Measurements from ENCODE around the gene C2CD4B.

C2CD4B gene, protein sequence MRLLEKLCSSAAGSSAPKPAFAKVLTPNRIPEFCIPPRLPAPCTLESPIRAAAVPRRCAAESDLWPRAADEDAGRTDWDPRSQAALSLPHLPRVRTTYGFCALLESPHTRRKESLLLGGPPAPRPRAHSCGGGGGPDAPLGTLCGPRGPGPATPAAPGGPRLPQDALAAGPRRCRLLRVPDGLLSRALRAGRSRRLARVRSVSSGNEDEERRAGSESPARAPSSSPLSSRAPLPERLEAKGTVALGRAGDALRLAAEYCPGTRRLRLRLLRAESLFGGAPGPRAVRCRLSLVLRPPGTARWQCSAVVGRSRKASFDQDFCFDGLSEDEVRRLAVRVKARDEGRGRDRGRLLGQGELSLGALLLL

DNA sequence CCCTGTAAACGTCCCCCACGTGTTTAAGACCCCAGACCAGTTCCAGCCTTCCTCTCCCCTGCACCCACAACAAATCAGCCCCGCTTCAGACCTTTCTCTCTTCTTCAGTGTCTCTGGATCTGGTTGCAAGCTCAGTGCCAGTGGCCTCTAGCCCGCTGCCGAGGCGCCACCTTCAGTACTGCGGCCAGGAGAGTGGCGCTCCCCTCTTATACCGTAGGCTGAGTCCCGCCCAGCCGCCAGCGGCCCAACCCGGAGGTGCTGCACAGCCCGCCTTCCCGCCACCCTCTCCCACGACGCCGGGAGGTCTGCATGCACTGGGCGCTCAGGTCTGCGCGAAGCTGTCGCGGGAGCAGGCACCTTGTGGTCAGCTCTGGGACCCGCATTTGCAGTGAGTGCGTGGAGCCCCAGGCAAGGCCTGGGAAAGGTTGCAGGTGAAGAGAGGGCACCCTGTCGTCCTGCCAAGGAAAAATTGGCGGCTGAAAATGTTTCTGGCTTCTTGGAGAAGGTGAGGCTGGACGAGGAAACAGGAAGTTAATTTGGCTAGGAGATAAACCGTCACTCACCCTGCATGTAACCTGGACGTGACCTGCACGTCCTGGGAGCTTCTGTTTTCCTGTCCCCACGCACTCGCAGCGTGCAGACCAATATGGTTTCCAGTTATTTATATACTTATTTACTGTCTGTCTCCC is at the start of gene C2CD4B:
TSS of gene C2CD4B (minus strand) at position 182 of the 689 bp plus-strand sequence. CDS start 301 bp downstream, outside the sequence.
- DNase-seq (ENCODE audit: low read depth), result no peak

DNA sequence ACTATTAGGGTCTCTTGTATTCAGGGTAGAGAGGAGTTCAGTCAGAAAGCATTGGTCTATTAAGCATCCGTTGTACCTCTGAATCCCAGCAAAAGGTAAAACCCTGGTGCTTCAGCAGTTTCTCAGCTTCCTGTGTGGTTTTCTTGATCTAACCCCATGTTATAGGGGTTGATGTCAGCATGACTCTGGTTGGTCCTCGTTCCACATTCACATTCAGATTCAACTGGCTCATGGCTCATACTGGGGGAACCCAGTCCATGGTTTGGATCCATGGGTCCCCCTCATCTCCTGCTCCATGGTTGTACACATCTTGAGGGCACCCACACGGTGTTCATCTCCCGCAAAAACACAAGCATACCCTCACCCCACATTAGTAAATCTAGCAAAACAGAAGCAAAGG is 47.7 kb upstream of the C2CD4B start:
- DNase-seq (ENCODE audit: low read depth), result no peak

DNA sequence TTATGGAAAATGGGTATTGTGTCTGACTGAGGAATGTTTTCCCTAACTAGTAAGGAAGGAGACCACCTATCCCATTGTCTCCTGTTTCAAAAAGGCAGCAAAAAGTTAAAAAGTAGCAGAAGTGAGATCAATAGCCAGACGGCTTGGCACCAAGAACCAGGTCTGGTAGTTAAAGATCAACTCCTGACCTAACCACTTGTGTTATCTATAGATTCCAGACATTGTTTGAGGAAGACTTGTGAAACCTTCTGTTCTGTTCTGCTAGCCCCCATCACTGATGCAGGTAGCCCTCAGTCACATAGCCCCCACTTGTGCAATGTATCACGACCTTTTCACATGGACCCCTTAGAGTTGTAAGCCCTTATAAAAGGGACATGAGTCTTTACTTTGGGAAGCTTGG is 46.3 kb upstream of the C2CD4B start:
- DNase-seq (ENCODE audit: low read depth), result no peak

DNA sequence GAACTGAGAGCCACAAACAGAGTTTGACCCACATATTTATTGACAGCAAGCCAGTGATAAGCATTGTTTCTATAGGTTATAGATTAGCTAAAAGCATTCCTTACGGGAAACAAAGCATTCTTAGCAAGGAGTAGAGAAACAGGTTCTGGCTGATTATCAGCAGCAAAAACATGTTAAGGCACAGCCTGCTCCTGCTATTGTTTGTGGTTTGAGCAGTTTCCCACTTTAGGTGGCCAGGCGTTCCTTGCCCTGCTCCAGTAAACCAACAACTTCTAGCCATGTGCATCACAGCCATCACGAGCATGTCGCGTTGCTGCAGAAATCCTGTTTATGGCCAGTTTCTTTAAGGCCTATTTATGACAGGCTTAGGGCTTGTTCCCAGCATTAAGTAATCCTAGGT is 44.7 kb upstream of the C2CD4B start:
- no peak for DNase-seq (ENCODE audit: low read depth)

DNA sequence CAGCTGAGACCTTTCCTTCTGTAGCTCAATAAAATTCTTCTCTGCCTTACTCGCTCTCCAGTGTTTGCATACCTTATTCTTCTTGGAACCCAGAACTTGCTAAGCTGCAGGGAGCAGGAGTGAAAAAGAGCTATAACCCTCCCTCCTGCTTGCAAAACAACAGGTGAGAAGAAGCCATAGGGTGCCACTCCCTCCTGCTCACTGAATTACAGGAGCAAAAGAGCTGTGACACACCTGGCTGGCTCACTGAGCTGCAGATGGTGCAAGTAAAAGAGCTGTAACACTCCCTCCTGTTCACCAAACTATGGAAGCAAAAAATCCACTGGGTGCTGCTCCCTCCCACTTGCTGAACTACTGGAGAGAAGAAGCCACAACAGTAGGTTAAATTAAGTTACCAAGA is 44.2 kb upstream of the C2CD4B start:
- no peak for DNase-seq (ENCODE audit: low read depth)

DNA sequence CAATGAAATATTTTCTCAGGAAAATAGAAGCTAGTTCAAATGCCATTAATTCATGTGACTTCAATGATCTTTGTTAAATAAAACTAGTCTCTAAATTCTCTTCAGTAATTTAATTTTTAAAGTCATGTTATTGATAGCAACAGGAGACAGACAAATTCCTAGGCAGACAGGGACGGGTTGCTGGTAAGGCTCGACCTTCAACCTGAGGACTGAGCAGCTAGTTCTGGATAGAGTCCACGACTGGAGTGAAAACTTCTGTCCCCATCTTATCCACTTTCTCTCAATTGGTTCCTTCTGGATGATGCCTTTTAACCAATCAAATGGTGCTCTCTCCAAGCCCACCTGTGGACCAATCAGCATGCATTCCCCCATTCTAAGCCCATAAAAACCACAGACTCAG is 43.8 kb upstream of the C2CD4B start:
- no peak for DNase-seq (ENCODE audit: low read depth)

DNA sequence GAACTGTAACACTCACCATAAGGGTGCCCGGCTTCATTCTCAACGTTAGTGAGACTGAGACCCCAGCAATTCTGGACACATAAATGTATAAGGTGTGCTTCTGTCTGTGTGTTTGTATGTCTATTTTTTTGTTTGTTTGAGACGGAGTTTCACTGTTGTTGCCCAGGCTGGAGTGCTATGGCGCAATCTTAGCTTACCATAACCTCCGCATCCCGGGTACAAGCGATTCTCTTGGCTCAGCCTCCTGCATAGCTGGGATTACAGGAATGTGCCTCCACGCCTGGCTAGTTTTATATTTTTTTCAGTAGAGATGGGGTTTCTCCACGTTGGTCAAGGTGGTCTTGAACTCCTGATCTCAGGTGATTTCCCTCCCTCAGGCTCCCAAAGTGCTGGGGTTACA is 43.3 kb upstream of the C2CD4B start:
- DNase-seq (ENCODE audit: low read depth), result no peak

DNA sequence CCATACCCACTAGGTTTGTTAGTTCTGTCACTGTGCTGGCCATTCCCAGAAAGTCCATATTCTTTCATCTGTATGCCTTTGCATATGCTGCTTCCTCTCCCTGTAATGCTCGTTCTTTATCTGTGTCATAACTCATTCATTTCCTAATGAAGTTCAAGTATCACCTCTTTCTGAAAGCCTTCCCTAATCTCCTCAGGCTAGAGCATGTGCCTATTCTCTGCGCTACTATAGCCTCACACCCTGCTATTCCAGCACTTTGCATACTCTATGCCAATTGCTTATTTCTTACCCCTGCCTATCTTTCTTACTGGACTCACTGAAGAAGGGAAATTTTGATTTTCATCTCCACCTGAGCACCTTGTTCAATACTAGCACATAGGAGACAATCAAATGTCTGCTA is 25.6 kb upstream of the C2CD4B start:
- DNase-seq (ENCODE audit: low read depth), result no peak

DNA sequence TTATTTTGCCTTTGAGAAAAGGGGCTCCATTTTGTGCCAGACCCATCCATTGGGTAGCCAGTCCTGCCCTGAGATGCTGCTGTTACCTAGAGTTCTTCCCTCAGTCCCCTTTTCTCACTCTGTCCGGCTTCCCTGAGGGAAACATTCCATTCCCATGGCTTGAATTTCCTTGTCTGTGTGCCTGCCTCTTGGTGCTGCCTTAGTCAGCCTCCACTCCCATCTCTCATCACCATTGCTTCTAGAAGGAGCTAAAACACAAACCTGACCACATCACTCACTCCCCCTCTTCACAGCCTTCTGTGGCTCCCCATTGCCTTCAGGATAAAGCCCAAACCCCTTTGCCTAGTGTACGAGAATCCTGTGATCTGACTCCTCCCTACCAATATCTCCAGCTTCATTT is 25.2 kb upstream of the C2CD4B start:
- no peak for DNase-seq (ENCODE audit: low read depth)

DNA sequence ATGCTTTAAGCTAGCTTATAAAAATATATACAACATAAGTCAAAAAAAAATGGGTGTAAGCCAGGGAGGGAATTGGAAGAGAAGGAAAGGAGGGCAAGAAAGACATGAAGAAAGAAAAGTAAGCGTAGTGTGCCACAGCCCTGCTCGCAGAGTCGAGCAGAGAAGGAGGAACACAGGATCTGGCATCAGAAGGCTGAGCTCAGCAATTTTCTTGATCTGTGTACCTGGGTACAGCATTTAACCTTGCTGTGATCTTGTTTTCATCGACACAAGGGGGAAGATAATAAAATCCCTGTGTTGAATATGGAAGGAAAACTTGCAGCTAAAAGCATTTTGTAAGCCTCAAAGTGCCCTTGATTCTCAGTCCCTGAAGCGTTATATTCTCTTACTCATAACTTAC is 23.7 kb upstream of the C2CD4B start:
- no peak for DNase-seq (ENCODE audit: low read depth)

DNA sequence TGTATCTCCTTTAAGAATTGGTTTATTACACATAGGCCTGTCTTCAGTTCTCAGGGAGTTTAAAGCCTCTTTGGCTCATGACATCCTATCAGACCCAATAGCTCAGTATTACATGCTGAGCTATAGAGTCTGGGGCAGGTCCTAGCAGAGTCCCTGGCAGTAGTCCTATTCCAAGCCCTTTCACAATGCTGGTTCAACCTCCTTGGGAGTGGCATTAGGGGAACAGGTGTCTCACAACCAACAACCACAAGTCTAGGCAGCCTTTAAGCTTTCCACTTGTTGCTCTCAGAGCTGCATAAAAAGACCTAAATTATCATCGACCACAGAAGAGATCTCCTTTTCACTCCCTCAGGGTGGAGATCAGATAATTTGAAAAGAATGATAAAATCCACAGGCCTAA is 22.8 kb upstream of the C2CD4B start:
- DNase-seq (ENCODE audit: low read depth), result no peak

DNA sequence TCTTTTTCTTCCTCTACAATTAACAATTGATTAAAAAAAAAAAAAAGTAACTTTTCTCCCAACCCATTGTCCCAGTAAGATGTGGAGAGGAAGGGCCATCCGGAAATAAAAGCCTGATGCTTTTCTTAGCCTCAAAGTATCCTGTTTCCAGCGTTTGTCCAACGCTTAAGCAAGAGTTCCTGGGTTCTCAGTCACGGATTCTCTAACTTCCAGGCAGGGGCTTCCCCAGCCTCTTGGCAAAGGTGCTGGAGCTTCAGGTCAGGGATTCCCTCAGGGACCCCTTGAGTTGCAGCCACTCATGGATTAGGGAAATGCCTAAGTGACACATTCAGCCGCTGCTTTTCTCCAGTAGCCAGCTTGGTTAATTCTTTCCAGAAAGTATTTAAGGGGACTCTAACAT is 22.3 kb upstream of the C2CD4B start:
- no peak for DNase-seq (ENCODE audit: low read depth)

DNA sequence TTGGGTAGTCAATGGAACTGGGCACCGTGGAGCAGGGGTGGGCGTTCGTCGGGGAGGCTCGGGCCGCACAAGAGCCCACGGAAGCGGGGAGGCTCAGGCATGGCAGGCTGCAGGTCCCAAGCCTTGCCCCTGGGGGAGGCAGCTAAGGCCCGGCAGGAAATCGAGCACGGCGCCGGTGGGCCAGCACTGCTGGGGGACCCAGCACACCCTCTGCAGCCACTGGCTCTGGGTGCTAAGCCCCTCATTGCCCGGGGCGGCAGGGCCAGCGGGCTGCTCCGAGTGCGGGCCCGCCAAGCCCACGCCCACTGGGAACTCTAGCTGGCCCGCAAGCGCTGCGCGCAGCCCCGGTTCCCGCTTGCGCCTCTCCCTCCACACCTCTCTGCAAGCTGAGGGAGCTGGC is 21.5 kb upstream of the C2CD4B start:
- DNase-seq (ENCODE audit: low read depth), result no peak

DNA sequence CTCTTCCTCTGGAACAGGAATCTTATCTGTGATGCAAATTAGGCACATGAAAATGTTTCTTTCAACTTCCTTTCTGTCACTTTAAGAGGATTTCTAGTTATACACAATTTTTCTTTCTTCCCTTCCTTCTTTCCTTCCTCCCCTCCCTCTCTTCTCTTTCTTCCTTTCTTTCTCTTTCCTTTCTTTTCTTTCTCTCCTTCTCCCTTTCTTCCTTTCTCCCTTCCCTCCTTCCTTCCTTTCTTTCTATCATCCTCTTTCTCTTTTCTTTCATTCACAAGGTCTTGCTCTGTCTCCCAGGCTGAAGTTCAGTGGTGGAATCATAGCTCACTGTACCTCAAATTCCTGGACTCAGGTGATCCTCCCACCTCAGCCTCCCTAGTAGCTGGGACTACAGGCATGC is 18.0 kb upstream of the C2CD4B start:
- no peak for DNase-seq (ENCODE audit: low read depth)

DNA sequence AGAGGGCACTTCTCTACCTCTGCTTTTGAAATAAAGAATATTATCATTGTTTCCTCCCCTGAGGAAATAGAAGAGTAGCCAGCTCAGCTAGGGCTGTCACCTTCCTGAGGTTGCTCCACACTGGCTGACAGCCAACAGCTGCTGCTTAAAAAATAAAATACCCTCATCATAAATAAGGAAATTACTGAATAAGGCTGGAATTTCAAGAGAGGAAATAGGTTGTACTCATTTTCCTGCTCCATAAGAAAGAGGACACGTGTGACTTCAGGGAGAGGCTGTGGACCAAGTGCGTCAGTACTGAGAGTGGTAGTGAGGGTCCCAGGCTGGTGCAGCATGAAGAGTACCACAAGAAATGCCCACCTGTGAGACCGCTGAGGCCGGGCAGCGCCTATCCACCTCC is 8.1 kb upstream of the C2CD4B start:
- no peak for DNase-seq (ENCODE audit: low read depth)

DNA sequence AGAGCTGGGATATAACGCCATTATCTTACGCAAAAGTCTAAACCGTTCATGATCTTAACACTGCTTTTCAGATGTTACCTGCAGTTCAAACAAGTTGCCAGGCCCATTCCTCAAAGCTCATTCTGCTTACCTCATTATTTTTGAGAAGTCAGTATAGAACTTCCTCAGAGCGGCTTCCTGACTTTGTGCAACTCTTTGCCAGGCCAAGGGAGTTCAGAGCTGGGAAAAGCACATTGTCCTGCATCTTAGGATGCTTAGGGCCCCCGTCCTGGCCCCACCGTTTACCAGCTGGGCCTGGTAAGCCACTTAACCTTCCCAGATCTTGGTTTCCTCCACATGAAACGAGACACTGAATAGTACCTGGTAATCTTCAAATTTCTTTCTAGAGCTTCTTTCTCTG is 6.8 kb upstream of the C2CD4B start:
- DNase-seq (ENCODE audit: low read depth), result no peak

DNA sequence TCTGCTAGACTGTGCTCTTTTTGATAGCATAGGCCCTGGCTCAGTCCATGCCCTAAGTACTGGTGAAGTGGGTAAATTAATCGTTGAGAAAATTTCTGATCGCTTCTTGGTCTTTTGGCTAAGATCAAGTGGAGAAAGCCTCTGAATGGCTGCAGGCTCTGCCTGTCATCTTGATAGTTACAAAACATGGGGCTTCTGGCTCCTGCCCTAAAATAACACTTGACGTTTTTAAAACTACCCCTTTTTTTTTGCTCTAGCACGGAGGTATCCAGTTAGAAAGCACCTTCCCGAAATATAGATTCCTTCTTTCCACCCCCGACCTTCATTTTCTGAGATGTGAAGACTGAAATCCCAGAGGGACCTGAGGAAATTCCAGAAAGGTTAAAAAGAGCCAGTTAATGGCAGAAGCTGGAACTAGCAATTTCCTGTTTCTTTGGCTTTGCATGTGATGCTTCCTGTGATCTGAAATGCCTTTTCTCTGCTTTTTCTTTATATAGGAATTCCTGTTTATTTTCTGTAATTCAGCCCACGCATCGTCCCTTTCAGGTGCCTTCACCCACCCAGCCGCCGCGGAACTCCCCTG is 799 bp upstream of the C2CD4B start:
- no peak for DNase-seq (ENCODE audit: low read depth)

DNA sequence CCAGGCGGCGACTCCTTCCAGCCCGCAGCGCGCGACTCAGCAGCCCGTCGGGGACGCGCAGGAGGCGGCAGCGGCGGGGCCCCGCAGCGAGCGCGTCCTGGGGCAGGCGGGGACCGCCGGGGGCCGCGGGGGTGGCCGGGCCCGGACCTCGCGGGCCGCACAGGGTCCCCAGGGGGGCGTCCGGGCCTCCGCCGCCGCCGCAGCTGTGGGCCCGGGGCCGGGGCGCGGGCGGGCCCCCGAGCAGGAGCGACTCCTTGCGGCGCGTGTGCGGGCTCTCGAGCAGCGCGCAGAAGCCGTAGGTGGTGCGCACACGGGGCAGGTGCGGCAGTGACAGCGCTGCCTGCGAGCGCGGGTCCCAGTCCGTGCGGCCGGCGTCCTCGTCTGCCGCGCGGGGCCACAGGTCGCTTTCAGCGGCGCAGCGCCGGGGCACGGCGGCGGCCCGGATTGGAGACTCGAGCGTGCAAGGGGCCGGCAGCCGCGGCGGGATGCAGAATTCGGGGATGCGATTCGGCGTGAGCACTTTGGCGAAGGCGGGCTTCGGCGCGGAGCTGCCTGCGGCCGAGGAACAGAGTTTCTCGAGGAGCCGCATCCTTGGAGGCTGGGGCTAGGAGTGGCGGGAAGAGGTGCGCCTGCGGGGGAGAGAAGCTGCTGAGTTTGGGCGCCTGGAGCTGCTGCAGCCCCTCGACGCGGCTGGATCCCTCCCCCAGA is 535 bp downstream of the C2CD4B start:
- DNase-seq (ENCODE audit: low read depth), result no peak

DNA sequence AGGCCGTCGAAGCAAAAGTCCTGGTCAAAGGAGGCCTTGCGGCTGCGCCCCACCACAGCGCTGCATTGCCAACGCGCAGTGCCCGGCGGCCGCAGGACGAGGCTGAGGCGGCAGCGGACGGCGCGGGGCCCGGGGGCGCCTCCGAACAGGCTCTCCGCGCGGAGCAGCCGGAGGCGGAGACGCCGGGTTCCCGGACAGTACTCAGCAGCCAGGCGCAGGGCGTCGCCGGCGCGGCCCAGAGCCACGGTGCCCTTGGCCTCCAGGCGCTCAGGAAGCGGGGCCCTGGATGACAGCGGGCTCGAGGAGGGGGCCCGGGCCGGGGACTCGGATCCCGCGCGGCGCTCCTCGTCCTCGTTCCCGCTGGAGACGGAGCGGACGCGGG is 1.1 kb downstream of the C2CD4B start:
- DNase-seq (ENCODE audit: low read depth), result no peak

DNA sequence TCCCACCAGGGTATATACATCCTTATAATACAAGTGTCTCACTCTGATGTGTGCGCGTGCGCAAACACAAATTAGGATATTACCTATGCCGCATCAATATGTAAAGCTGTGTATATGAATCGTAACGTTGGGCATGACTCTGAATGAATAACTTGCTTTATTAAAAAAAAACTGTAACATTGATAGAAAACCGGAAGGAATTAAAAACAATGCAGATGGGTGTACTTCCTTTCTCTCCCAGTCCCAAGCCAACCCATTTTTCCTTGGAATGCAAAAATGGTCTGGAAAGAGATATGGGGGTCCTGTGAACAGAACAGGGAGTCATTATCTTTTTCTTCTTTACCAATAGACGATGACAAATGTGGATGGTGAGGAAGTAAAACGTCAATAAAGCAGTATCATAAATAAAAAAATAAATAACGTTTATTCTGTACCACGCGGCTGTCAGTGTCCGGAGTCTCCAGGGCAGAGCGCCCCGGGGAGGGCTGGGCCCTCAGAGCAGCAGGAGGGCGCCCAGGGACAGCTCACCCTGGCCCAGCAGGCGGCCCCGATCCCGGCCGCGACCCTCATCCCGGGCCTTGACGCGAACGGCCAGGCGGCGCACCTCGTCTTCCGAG is 1.6 kb downstream of the C2CD4B start:
- DNase-seq (ENCODE audit: low read depth), result no peak

DNA sequence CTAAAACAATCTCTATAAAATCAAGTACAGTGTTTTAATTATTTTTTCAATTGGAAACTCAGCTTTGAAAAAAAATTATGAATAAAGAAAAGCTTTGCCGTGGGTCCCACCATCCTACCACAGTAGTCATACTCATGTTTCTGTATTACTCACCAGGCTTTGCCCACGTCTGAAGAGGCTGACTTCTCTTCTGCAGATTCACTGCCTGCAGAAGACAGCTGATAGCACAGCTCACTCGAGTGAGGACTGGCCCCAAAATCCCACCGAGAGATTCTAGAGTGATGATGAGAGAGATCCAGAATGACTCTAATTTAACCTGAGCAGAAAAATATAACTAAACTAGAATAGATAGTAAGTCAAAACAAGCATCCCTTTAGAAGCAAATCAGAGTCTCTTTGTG is 11.9 kb downstream of the C2CD4B start:
- DNase-seq (ENCODE audit: low read depth), result no peak

DNA sequence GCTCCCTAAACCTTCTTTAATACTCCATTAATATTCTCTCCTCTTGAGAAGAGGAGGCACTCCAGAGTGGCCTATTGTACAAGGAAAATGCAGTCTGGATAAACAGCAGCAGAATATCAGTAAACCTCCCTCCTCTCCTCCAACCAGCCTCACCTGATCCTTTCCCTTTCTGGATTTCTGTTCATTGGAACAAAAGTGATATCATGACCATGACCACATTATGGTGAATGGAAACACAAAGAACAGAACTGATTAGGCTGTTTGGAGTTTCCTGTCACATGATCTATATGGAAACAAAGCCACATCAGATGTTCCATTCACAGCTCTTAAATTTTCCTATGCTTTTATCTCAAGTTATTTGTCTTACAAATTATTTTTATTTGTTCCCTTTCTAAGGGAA is 14.6 kb downstream of the C2CD4B start:
- no peak for DNase-seq (ENCODE audit: low read depth)

DNA sequence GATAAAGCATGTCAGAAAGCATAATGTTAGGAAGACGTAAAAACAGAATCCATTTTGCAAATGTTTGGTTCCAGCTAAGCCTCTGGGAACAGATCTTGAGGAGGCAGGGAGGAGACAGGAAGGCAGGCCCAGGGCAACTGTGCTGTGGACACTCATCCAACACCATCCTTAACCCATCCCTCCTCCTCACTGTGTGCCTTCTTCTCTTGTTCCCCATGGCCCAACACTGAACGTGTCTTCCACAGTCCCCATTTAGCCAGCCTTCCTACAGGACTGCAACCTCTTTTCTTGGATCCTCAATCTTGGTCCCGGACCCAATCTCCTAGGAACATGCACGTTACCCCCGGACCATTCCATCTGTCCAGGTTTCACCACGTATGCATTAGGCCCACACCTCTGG is 15.4 kb downstream of the C2CD4B start:
- DNase-seq (ENCODE audit: low read depth), result no peak

Data from stimulated activated CD8-positive, alpha-beta memory T cell treated with anti-CD3 and anti-CD28 coated beads, Interleukin-4, amount 100 ng/mL, for 24 hours (primary cell).